ENCODE results near the gene ELOB.

DNA sequence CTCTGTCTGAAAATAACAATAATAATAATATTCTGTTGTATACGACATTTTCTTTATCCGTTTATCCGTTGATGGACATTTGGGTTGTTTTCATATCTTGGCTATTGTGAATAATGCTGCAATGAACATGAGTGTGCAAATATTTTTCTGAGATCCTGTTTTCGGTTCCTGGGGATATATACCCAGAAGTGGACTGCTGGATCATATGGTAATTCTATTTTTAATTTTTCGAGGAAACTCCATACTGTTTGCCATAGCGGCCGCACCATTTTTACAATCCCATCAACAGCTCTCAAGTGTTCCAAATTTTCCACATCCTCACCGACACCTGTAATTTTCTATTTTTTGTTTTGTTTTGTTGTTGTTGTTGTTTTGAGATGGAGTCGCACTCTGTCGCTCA lies 15.9 kb upstream of the ELOB start:
- TF ChIP-seq, protein P1, sequence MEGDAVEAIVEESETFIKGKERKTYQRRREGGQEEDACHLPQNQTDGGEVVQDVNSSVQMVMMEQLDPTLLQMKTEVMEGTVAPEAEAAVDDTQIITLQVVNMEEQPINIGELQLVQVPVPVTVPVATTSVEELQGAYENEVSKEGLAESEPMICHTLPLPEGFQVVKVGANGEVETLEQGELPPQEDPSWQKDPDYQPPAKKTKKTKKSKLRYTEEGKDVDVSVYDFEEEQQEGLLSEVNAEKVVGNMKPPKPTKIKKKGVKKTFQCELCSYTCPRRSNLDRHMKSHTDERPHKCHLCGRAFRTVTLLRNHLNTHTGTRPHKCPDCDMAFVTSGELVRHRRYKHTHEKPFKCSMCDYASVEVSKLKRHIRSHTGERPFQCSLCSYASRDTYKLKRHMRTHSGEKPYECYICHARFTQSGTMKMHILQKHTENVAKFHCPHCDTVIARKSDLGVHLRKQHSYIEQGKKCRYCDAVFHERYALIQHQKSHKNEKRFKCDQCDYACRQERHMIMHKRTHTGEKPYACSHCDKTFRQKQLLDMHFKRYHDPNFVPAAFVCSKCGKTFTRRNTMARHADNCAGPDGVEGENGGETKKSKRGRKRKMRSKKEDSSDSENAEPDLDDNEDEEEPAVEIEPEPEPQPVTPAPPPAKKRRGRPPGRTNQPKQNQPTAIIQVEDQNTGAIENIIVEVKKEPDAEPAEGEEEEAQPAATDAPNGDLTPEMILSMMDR (conservative IDR thresholded peaks at IDR 0.05; ENCODE audit: low read depth, low read length) = no peak
- TF ChIP-seq EZH2phosphoT487 (IDR thresholded peaks at IDR 0.05; ENCODE audit: borderline replicate concordance, low read length) = no peak
- no peak for TF ChIP-seq EZH2 (IDR thresholded peaks at IDR 0.05; ENCODE audit: low read length, unreplicated experiment)
